GM12878 (cell line): Measurements from ENCODE around the gene CCM2.

Experiments
- CTCF ChIP-seq, 3 experiments: IDR thresholded peaks in 2 of 3; conservative IDR thresholded peaks in 1 of 3; 2 replicates each; pipeline ENCODE4 v1.5.1; 2011; ENCODE audit warnings: low read depth in 3 of 3, low read length in 3 of 3, mild to moderate bottlenecking in 3 of 3, control low read depth in 2 of 3, moderate library complexity in 2 of 3, inconsistent platforms in 1 of 3, mixed read lengths in 1 of 3; ENCODE audit not compliant: control insufficient read depth in 2 of 3, insufficient read depth in 1 of 3; ENCODE audit errors: extremely low read depth in 1 of 3
- EED ChIP-seq: sonication (generic); IDR thresholded peaks from 2 replicates; pipeline ENCODE4 v1.6.1; 2016; ENCODE audit warnings: antibody characterized with exemption, low read depth
- ELK1 ChIP-seq: IDR thresholded peaks from 2 replicates; pipeline ENCODE4 v1.6.1; 2012; ENCODE audit warnings: low read depth, low read length, improper control_type of control experiment
- EZH2 ChIP-seq: IDR thresholded peaks from 2 replicates; pipeline ENCODE4 v1.6.1; 2012; ENCODE audit warnings: low read depth, mild to moderate bottlenecking, control low read depth, inconsistent platforms, low read length, borderline replicate concordance; ENCODE audit not compliant: control insufficient read depth
- GABPA ChIP-seq: IDR thresholded peaks from 2 replicates; pipeline ENCODE4 v1.6.1; 2014; ENCODE audit warnings: antibody characterized with exemption, low read depth, mild to moderate bottlenecking, inconsistent platforms
- POLR2A ChIP-seq: IDR thresholded peaks from 2 replicates; pipeline ENCODE4 v1.6.1; 2011; ENCODE audit warnings: low read depth, mild to moderate bottlenecking, low read length
- POLR2AphosphoS2 ChIP-seq: IDR thresholded peaks from 2 replicates; pipeline ENCODE4 v1.6.1; 2011; ENCODE audit warnings: low read depth, mild to moderate bottlenecking, low read length, improper control_type of control experiment, moderate library complexity
- RBBP5 ChIP-seq: fragments of 200-600 bp; sonication (generic); conservative IDR thresholded peaks from 2 replicates; pipeline ENCODE4 v1.6.1; 2016
- USF2 ChIP-seq: IDR thresholded peaks from 2 replicates; pipeline ENCODE4 v1.6.1; 2011; ENCODE audit warnings: low read depth, low read length, improper control_type of control experiment, borderline replicate concordance

- TF ChIP-seq POLR2AphosphoS2 (no peak), USF2 (no peak), CTCF (IDR thresholded peaks at IDR 0.05 in 2 of 3, conservative IDR thresholded peaks at IDR 0.05 in 1 of 3; ENCODE audit: control insufficient read depth in 2 of 3, extremely low read depth in 1 of 3, insufficient read depth in 1 of 3, low read depth in 3 of 3, low read length in 3 of 3) (no peak), ELK1 (no peak), EZH2 (no peak), POLR2A (no peak), EED (no peak), RBBP5 (no peak), GABPA (no peak)
Measured at GRCh38 chr7:45036796-45037195, 36.8 kb downstream of the CCM2 start.
